ENCODE measurements around the gene C2CD3.

Gene C2CD3

DNA sequence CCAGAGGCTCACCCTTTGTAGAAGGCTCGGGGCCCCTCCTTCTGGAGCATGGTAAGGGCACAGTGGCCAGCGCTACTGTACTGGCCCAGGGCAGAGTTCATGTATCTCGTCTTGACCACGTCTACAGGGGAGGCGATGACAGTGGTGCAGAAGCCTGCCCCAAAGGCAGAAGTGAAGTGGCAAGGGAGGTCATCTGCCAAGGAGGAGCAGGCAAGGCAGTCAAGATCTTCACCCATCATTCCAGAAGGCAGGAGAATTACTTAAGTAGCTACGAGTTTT lies 195.4 kb downstream of the C2CD3 start:
- Histone ChIP-seq H3K9me3 (ENCODE audit: control insufficient read depth, low read length) (no peaks in the 10 kb centered on the region), H3K27ac (ENCODE audit: insufficient read depth, low read depth, low read length, poor library complexity, severe bottlenecking) (no peak overlapping the region), H3K36me3 (ENCODE audit: control insufficient read depth, insufficient read depth, low read length) (peaks cover 52% of the 10 kb centered on the region), H3K4me1 (ENCODE audit: control insufficient read depth, insufficient read depth, low read length) (peaks cover 6% of the 10 kb centered on the region), H3K4me3 (ENCODE audit: insufficient read depth, low read depth, low read length) (no peak overlapping the region), H3K27me3 (ENCODE audit: control insufficient read depth, insufficient read depth, low read length, poor library complexity, severe bottlenecking) (no peaks in the 10 kb centered on the region)
- 95 to 96% methylated on average over 6 of the region's 6 CpGs for WGBS, 2 experiments

DNA sequence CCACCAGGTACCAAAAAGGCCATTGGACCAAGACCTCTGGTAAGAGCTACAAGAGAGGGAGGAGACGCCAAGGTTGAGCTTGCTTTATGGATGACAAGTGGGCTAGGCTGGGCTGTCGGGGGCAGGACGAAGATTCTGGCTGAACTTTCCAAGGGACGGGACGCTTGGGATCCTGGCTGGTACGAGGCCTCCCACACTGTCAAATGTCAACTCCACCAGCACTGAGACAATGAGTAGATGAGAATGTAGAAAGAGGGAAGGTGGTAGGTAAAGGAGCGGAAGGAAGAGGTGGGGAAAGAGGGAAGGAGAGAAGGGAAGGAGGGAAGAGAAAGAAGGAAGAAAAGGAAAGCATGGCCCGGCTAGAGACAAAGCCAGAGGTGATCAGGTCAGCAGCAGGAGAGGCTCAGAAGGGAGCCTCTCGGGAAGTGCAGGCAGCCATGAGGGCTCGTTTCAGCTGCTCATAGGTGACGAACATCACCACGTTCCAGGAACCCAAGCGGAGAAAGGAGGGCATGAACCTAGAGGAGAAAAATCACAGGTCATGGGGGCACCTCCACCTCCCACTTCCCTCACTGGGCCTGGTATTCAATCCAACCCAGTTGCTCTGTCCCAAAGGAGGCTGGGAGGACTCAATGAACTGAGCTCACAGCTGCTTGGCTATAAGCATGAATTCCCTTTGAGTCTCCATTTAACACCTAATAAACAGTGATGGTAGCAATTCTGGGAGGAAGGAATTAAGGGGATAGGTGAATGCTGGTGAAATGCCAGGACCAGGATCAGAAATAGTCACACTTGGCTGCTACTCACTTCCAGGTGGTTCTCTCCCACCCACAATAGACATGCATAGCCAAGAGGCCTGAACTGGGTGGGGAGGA lies 196.0 kb downstream of the C2CD3 start:
- H3K4me3 ChIP-seq (ENCODE audit: insufficient read depth, low read depth, low read length) = no peak overlapping the region
- no peaks in the 10 kb centered on the region for H3K27me3 ChIP-seq (ENCODE audit: control insufficient read depth, insufficient read depth, low read length, poor library complexity, severe bottlenecking)
- H3K9me3 ChIP-seq (ENCODE audit: control insufficient read depth, low read length) = no peaks in the 10 kb centered on the region
- no peaks in the 10 kb centered on the region for H3K4me1 ChIP-seq (ENCODE audit: control insufficient read depth, insufficient read depth, low read length)
- WGBS, 2 experiments = 92 to 95% methylated on average over 13 of the region's 13 CpGs
- no peak overlapping the region for H3K27ac ChIP-seq (ENCODE audit: insufficient read depth, low read depth, low read length, poor library complexity, severe bottlenecking)
- H3K36me3 ChIP-seq (ENCODE audit: control insufficient read depth, insufficient read depth, low read length) = peaks cover 47% of the 10 kb centered on the region

DNA sequence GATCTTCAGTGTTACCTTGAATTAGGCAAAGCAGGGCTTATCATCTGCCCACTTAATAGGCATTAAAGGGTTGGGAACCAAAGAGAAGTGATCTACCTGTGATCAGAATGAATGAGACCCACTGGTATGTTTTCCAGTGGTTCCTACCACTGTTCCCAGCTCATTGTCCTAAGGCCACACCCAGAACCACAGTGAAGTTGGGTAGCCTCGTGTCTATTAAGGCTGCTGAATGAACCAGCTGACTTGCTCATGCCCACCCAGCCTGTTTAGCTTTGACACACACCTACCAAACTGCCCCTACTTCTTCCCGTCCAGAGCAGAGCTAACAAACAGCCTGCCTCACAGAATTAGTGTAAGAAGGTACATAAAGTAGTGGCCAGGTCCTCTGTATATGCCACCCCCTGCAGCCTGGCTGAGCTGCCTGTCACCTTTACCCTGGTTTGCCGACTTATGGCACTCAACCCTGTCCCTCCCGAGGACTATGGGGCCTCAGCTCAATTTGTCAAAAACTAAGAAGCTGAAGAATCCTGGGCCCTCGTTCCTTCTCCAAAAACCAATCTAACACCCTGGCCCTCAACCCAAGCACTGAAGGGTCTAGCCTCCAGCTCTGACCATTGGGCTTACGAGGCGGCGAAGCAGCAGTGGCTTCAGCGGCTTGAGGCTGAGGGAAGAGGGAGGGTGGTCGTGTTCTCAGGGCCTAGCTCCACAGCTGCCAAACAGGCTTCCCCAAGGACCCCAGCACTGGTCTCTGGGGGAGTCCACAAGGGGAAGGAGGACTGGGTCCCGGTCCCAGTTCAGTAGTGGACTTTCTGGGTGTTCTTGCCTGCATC lies 198.0 kb downstream of the C2CD3 start:
- Histone ChIP-seq H3K4me1 (ENCODE audit: control insufficient read depth, insufficient read depth, low read length) (no peaks in the 10 kb centered on the region), H3K4me3 (ENCODE audit: insufficient read depth, low read depth, low read length) (no peak overlapping the region), H3K36me3 (ENCODE audit: control insufficient read depth, insufficient read depth, low read length) (peaks cover 27% of the 10 kb centered on the region), H3K27me3 (ENCODE audit: control insufficient read depth, insufficient read depth, low read length, poor library complexity, severe bottlenecking) (no peaks in the 10 kb centered on the region), H3K27ac (ENCODE audit: insufficient read depth, low read depth, low read length, poor library complexity, severe bottlenecking) (no peak overlapping the region), H3K9me3 (ENCODE audit: control insufficient read depth, low read length) (no peaks in the 10 kb centered on the region)
- WGBS, 2 experiments = 89 to 90% methylated on average over 11 of the region's 11 CpGs

DNA sequence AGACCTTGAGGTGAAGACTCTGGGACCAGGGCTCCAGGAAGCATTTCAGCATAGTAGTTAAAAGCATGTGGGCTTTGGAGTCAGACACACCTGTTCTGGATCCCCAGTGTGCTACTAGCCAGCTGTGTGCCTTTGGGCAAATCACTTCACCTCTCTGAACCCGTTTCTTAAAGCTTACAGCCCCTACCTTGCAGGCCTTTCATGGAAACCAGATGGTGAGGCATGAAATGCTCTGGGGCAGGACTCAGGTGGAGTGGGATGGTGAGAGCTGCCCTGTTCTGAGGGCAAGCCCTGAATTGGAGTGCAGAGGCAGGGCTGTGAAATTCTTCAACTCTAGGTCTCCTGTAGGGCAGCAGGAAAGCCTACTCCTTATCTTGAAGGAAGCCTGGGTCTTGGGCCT lies 198.6 kb downstream of the C2CD3 start:
- Histone ChIP-seq H3K4me3 (ENCODE audit: insufficient read depth, low read depth, low read length) (no peak overlapping the region), H3K27ac (ENCODE audit: insufficient read depth, low read depth, low read length, poor library complexity, severe bottlenecking) (no peak overlapping the region), H3K36me3 (ENCODE audit: control insufficient read depth, insufficient read depth, low read length) (peaks cover 21% of the 10 kb centered on the region), H3K9me3 (ENCODE audit: control insufficient read depth, low read length) (no peaks in the 10 kb centered on the region), H3K27me3 (ENCODE audit: control insufficient read depth, insufficient read depth, low read length, poor library complexity, severe bottlenecking) (no peaks in the 10 kb centered on the region), H3K4me1 (ENCODE audit: control insufficient read depth, insufficient read depth, low read length) (no peaks in the 10 kb centered on the region)
- 88 to 100% methylated on average over 1 of the region's 1 CpG for WGBS, 2 experiments

DNA sequence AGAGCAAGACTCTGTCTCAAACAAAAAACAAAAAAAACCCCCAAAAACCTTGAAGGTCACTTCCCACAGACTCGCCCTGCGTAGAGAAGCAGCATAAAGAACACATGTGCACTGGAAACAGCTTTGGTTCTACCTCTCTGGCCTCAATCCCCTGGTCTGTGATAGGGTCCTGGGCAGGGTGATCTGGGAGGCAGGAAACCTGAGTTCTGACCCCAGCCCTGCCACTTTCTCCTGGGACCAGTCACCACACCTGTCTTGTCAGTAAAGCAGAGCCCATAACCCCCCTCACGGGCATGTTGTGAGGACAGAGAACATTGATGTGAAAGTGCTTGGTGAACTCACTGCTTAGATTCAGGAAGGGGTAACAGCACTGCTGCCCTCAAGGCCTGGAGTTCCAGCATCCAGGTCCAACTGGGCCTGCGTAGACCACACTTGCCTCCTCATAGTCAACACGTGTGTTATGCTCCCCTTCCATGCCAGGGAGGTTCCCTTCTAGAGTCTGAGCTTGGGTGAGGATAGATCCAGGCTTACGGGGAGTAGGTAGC lies 199.6 kb downstream of the C2CD3 start:
- Histone ChIP-seq H3K36me3 (ENCODE audit: control insufficient read depth, insufficient read depth, low read length) (peaks cover 11% of the 10 kb centered on the region), H3K4me3 (ENCODE audit: insufficient read depth, low read depth, low read length) (no peak overlapping the region), H3K9me3 (ENCODE audit: control insufficient read depth, low read length) (no peaks in the 10 kb centered on the region), H3K27ac (ENCODE audit: insufficient read depth, low read depth, low read length, poor library complexity, severe bottlenecking) (no peak overlapping the region), H3K4me1 (ENCODE audit: control insufficient read depth, insufficient read depth, low read length) (no peaks in the 10 kb centered on the region), H3K27me3 (ENCODE audit: control insufficient read depth, insufficient read depth, low read length, poor library complexity, severe bottlenecking) (no peaks in the 10 kb centered on the region)
- WGBS, 2 experiments = 90 to 91% methylated on average over 6 of the region's 6 CpGs

DNA sequence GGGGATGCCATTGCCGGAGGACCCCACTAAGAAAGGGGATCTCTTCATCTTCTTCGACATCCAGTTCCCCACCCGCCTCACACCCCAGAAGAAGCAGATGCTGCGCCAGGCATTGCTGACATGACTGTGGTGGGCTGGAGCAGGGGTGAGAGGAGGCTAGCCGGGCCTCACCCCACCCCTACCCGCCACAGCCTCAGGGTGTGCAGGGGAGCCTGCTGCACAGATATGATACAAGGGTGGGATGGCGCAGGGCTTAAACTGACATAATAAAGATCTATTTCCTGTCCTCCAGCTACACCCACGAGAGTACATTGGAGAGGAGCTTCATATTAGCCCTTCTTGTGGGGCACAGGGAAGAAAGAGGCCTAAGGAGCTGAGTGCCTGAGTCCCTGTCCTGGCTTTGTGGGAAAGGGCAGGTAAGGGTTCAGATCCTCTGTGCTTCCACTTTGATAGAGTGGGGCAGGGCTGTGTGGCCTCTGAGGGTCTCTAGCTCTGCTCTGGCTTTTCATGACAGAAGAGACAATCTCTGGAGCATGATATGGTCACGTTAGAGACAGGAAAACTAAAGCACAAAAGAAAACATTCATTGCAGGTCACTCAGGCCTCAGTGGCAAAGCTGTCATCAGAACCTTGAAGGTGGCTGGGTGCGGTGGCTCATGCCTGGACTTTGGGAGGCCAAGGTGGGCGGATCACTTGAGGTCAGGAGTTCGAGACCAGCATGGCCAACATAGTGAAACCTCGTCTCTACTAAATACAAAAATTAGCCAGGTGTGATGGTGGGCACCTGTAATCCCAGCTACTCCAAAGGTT lies 200.6 kb downstream of the C2CD3 start:
- Histone ChIP-seq H3K36me3 (ENCODE audit: control insufficient read depth, insufficient read depth, low read length) (peaks cover under 1% of the 10 kb centered on the region), H3K4me3 (ENCODE audit: insufficient read depth, low read depth, low read length) (no peak overlapping the region), H3K27ac (ENCODE audit: insufficient read depth, low read depth, low read length, poor library complexity, severe bottlenecking) (no peak overlapping the region), H3K27me3 (ENCODE audit: control insufficient read depth, insufficient read depth, low read length, poor library complexity, severe bottlenecking) (no peaks in the 10 kb centered on the region), H3K4me1 (ENCODE audit: control insufficient read depth, insufficient read depth, low read length) (no peaks in the 10 kb centered on the region), H3K9me3 (ENCODE audit: control insufficient read depth, low read length) (no peaks in the 10 kb centered on the region)
- 87 to 89% methylated on average over 13 of the region's 13 CpGs for WGBS, 2 experiments

DNA sequence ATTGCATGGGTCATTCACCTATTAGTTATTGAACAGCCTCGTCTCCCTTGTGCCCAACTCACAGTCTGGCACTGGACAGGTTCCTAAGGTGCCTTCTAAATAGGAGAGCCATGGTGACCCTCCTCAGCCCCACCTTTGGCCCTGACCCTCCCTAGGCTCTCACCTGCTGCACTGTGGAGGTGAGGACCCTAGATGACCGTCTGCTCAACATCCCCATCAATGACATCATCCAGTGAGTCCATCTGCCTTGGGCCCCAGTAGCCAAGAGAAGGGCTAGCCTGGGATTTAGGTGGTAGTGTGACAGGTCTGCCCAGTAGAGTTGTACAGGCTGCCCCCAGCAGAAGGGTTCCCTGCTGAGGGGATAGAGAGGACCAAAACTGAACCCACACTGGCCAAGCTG lies 201.7 kb downstream of the C2CD3 start:
- Histone ChIP-seq H3K4me3 (ENCODE audit: insufficient read depth, low read depth, low read length) (no peak overlapping the region), H3K27me3 (ENCODE audit: control insufficient read depth, insufficient read depth, low read length, poor library complexity, severe bottlenecking) (no peaks in the 10 kb centered on the region), H3K4me1 (ENCODE audit: control insufficient read depth, insufficient read depth, low read length) (peaks cover 6% of the 10 kb centered on the region), H3K27ac (ENCODE audit: insufficient read depth, low read depth, low read length, poor library complexity, severe bottlenecking) (no peak overlapping the region), H3K9me3 (ENCODE audit: control insufficient read depth, low read length) (no peaks in the 10 kb centered on the region), H3K36me3 (ENCODE audit: control insufficient read depth, insufficient read depth, low read length) (no peaks in the 10 kb centered on the region)
- 83 to 97% methylated on average over 2 of the region's 2 CpGs for WGBS, 2 experiments

DNA sequence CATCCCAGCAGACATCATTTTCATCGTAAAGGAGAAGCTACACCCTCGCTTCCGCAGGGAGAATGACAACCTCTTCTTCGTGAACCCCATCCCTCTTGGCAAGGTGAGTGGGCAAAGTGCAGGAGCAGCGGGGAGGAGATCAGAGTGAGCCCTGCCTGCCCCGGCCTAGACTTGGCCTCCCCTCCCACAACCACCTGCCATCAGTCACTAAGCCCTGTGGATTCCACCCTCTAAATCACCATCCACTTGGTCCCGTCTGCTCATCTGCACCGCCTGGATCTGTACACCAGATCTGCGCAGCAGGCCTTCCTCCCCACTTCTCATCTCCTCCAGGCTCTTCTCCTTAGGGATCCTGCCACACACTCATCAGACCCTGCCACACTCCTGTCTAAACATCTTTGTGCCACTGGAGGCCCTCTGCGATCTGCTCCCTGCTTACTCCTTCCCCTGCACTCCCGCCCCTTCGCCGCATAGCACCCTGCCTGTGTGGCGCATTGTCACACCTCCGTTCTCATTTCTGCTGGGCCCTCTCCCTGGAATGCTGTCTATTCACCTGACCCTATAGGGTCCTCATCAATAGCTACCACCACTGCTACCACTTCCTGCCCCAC lies 202.3 kb downstream of the C2CD3 start:
- WGBS, 2 experiments = 86 to 87% methylated on average over 15 of the region's 15 CpGs
- peaks cover 6% of the 10 kb centered on the region for H3K4me1 ChIP-seq (ENCODE audit: control insufficient read depth, insufficient read depth, low read length)
- no peak overlapping the region for H3K27ac ChIP-seq (ENCODE audit: insufficient read depth, low read depth, low read length, poor library complexity, severe bottlenecking)
- H3K27me3 ChIP-seq (ENCODE audit: control insufficient read depth, insufficient read depth, low read length, poor library complexity, severe bottlenecking) = no peaks in the 10 kb centered on the region
- no peak overlapping the region for H3K4me3 ChIP-seq (ENCODE audit: insufficient read depth, low read depth, low read length)
- no peaks in the 10 kb centered on the region for H3K36me3 ChIP-seq (ENCODE audit: control insufficient read depth, insufficient read depth, low read length)
- H3K9me3 ChIP-seq (ENCODE audit: control insufficient read depth, low read length) = no peaks in the 10 kb centered on the region

DNA sequence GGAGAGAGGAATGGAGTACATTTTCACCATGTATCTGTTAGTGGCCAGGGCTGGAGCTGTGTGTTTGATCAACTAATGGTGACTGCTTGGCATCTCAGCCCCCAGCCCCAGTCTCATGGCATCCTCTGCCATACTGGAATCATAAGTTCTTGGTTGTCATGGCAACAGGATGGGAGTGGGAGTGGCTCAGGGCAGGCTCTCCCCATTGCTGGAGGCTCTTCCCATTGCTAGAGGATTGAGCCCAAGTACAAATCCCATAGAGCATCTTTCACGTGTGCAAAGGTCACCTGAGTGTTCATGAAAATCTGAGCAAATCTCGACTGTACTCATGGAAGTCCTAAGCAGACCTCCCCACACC lies 205.1 kb downstream of the C2CD3 start:
- H3K36me3 ChIP-seq (ENCODE audit: control insufficient read depth, insufficient read depth, low read length) = no peaks in the 10 kb centered on the region
- peaks cover 6% of the 10 kb centered on the region for H3K4me1 ChIP-seq (ENCODE audit: control insufficient read depth, insufficient read depth, low read length)
- 85 to 90% methylated on average over 2 of the region's 2 CpGs for WGBS, 2 experiments

More for the DNA sequence above, 205.1 kb downstream of the C2CD3 start:
- Histone ChIP-seq H3K9me3 (ENCODE audit: control insufficient read depth, low read length) (no peaks in the 10 kb centered on the region), H3K27ac (ENCODE audit: insufficient read depth, low read depth, low read length, poor library complexity, severe bottlenecking) (no peak overlapping the region), H3K4me3 (ENCODE audit: insufficient read depth, low read depth, low read length) (no peak overlapping the region), H3K27me3 (ENCODE audit: control insufficient read depth, insufficient read depth, low read length, poor library complexity, severe bottlenecking) (no peaks in the 10 kb centered on the region)

Data from ectodermal cell (in vitro differentiated cells).